K562 (cell line): ENCODE data around the gene PRR14. TPM values are rescaled to one million over a fixed set of nuclear protein-coding genes. Genes with fewer than 3 reads are reported as not detected.

Source experiments
- BHLHE40 ChIP-seq: IDR thresholded peaks from 2 replicates; pipeline ENCODE4 v1.6.1; 2011; ENCODE audit warnings: low read length, improper control_type of control experiment
- CHD2 ChIP-seq: IDR thresholded peaks from 2 replicates; pipeline ENCODE4 v1.6.1; 2011; ENCODE audit warnings: low read depth, low read length
- CREBBP ChIP-seq: IDR thresholded peaks from one replicate; pipeline ENCODE4 v1.6.1; 2012; ENCODE audit warnings: low read depth, mild to moderate bottlenecking, control low read depth, inconsistent platforms, low read length
- ETV5 ChIP-seq: sonication (generic); formaldehyde crosslinking; IDR thresholded peaks from 2 replicates; pipeline ENCODE4 v1.4.0; 2020; ENCODE audit warnings: low read depth, mild to moderate bottlenecking, missing genetic modification reagents
- ETV6 ChIP-seq, 3 experiments: fragments of 150-350 bp in 1 of 3; sonication (generic) in 1 of 3; formaldehyde crosslinking in 1 of 3; IDR thresholded peaks; 2 replicates each; pipeline versions ENCODE4 v1.6.1 to v1.8.0; 2014 to 2022; ENCODE audit warnings: borderline replicate concordance in 2 of 3, low read depth in 2 of 3, antibody characterized with exemption in 1 of 3, low read length in 1 of 3, mild to moderate bottlenecking in 1 of 3, missing genetic modification reagents in 1 of 3
- HBP1 ChIP-seq: fragments of 450-650 bp; formaldehyde crosslinking; IDR thresholded peaks from 2 replicates; pipeline ENCODE4 v1.4.0; 2022; ENCODE audit warnings: missing genetic modification characterization
- L3MBTL2 ChIP-seq: fragments of 450-650 bp; IDR thresholded peaks from 2 replicates; pipeline ENCODE4 v1.6.1; 2016; ENCODE audit warnings: mild to moderate bottlenecking, moderate library complexity
- NONO ChIP-seq, 2 experiments: fragments of 200-400 bp in 1 of 2; fragments of 450-650 bp in 1 of 2; formaldehyde crosslinking in 1 of 2; IDR thresholded peaks; 2 replicates each; pipeline ENCODE4 v1.6.1; 2017; ENCODE audit warnings: low read depth in 2 of 2, mild to moderate bottlenecking in 2 of 2, moderate library complexity in 2 of 2, low read length in 1 of 2
- RB1 ChIP-seq: fragments of 450-650 bp; IDR thresholded peaks from 2 replicates; pipeline ENCODE4 v1.6.1; 2017; ENCODE audit warnings: low read depth, mild to moderate bottlenecking
- SMARCA4 ChIP-seq: fragments of 450-650 bp; IDR thresholded peaks from 2 replicates; pipeline ENCODE4 v1.6.1; 2016
- SOX6 ChIP-seq: fragments of 450-650 bp; IDR thresholded peaks from 2 replicates; pipeline ENCODE4 v1.6.1; 2014; ENCODE audit warnings: mild to moderate bottlenecking
- TCF3 ChIP-seq: sonication (generic); formaldehyde crosslinking; IDR thresholded peaks from 2 replicates; pipeline ENCODE4 v1.4.0; 2020; ENCODE audit warnings: mild to moderate bottlenecking, missing genetic modification reagents
- TRIM24 ChIP-seq, 2 experiments: fragments of 450-650 bp; IDR thresholded peaks; 2 replicates each; pipeline ENCODE4 v1.6.1; 2016
- ZFP36 ChIP-seq: fragments of 150-350 bp; IDR thresholded peaks from 2 replicates; pipeline ENCODE4 v1.6.1; 2018; ENCODE audit warnings: low read length, low read depth; ENCODE audit not compliant: partially characterized antibody
- ZSCAN29 ChIP-seq: fragments of 450-650 bp; IDR thresholded peaks from 2 replicates; pipeline ENCODE4 v1.6.1; 2017
- polyA plus RNA-seq, 8 experiments: library from polyadenylated mRNA; depleted of rRNA in 4 of 8; stranded (reverse) in 5 of 8; unstranded in 3 of 8; fragments of >200 nt; fragmentation: Nextera tagmentation in 2 of 8; fragmentation: Illumina TruSeq in 1 of 8; extraction: Ambion mirVana in 2 of 8; extraction: Trizol in 1 of 8; gene quantifications; 2 replicates each; pipeline versions ENCODE4 v1.2.1 to v1.2.3, GENCODE V29; 2011 to 2014; ENCODE audit warnings: inconsistent platforms in 1 of 8, missing spikeins in 1 of 8
- total RNA-seq, 7 experiments: library from RNA; depleted of rRNA in 6 of 7; stranded (reverse); fragments of >200 nt in 6 of 7; fragmentation: Illumina TruSeq in 2 of 7; extraction: Trizol in 2 of 7; gene quantifications; 2 replicates each; pipeline versions ENCODE4 v1.2.1 to v1.2.3, GENCODE V29; 2011 to 2021; ENCODE audit warnings: low replicate concordance in 1 of 7
- TF ChIP-seq, protein P1 (sequence below), 2 experiments: fragments of 450-650 bp; formaldehyde crosslinking in 1 of 2; IDR thresholded peaks; 2 replicates each; pipeline versions ENCODE4 v1.4.0 to v1.6.1; 2014 to 2020; ENCODE audit warnings: mild to moderate bottlenecking in 2 of 2, borderline replicate concordance in 1 of 2, low read depth in 1 of 2

PRR14 gene
- total and polyA plus RNA-seq, 9 of the 15 experiments (the other 6 are each of a cell fraction or from before 2014, with no cell fraction given) = 2.2 to 63.1 (median 11.5) TPM

DNA sequence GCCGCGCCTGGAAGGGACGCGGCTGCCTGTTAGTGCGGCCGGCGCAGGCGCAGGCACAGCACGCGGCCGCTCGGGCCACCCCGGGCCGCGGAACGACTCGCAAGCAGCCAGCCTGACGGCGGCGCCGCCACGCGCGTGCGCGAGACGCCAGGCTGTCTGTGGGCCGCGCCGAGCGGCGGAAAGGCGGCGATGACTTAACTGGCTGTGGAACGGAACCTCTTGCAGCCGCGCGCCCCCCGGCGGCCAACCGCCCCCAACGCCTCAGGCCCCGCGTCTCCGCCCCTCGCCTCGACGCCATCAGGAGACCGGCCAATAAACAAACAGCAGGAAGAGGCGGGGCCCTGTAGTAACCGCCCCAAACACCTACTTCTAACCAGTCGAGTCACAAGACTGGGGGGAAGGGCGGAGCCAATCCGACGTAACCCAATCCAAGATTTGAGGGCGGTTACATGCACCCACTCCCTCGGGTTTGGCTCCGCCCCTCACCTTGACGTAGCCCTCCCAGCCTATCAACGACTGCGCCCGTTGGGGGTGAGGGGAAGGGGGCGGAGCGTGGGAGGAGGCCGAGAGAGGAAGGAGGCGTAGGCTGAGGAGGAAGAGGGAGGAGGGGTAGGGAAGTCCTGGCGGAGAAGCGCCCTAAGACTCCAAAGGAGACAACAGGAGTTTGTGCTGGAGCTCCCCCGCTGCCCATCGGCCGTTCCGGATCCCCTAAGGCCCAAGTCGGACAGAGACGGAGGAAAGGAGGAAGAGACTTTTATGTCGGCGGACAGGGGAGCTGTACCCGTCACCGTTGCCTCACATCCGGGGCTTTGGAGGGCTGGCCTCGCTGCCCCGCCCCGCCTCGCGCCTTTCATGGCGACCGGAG, 7.3 kb downstream of the PRR14 start, which contains the start of gene FBRS (continued):
- TF ChIP-seq RB1 = peak; percentile 96
- TF ChIP-seq ZSCAN29 = no peak
- TF ChIP-seq ETV6 (IDR thresholded peaks at IDR 0.05; ENCODE audit: borderline replicate concordance in 1 of 2, low read depth in 2 of 2, low read length in 1 of 2) = no peak; a peak in 1 of 4 replicates
- no peak for TF ChIP-seq ETV6 (CRISPR knock-in tag; IDR thresholded peaks at IDR 0.05; ENCODE audit: borderline replicate concordance)
- peak; percentile 61; the same call in 1 of the 2 replicates for TF ChIP-seq SMARCA4
- peak; percentile 91 for TF ChIP-seq L3MBTL2
- peak; percentile 65; the same call in 1 of the 2 replicates for TF ChIP-seq BHLHE40
- TF ChIP-seq SOX6 = peak; percentile 51; the same call in 1 of the 2 replicates
- peak; percentile 65 for TF ChIP-seq ETV5 (CRISPR knock-in tag)
- peak in 1 of 2 experiments; percentile 53; a peak in 2 of 4 replicates for TF ChIP-seq TRIM24 (IDR thresholded peaks at IDR 0.05)
- peak; percentile 66 for TF ChIP-seq ZFP36
- TF ChIP-seq CREBBP = no peak
- TF ChIP-seq, protein P1, sequence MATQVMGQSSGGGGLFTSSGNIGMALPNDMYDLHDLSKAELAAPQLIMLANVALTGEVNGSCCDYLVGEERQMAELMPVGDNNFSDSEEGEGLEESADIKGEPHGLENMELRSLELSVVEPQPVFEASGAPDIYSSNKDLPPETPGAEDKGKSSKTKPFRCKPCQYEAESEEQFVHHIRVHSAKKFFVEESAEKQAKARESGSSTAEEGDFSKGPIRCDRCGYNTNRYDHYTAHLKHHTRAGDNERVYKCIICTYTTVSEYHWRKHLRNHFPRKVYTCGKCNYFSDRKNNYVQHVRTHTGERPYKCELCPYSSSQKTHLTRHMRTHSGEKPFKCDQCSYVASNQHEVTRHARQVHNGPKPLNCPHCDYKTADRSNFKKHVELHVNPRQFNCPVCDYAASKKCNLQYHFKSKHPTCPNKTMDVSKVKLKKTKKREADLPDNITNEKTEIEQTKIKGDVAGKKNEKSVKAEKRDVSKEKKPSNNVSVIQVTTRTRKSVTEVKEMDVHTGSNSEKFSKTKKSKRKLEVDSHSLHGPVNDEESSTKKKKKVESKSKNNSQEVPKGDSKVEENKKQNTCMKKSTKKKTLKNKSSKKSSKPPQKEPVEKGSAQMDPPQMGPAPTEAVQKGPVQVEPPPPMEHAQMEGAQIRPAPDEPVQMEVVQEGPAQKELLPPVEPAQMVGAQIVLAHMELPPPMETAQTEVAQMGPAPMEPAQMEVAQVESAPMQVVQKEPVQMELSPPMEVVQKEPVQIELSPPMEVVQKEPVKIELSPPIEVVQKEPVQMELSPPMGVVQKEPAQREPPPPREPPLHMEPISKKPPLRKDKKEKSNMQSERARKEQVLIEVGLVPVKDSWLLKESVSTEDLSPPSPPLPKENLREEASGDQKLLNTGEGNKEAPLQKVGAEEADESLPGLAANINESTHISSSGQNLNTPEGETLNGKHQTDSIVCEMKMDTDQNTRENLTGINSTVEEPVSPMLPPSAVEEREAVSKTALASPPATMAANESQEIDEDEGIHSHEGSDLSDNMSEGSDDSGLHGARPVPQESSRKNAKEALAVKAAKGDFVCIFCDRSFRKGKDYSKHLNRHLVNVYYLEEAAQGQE (IDR thresholded peaks at IDR 0.05; ENCODE audit: borderline replicate concordance) = peak; percentile 75; the same call in 1 of the 2 replicates
- TF ChIP-seq, protein P1 (CRISPR knock-in tag; IDR thresholded peaks at IDR 0.05; ENCODE audit: low read depth) = peak; percentile 72; the same call in 1 of the 2 replicates
- peak; percentile 46; the same call in 1 of the 2 replicates for TF ChIP-seq HBP1 (CRISPR knock-in tag)
- peak in 1 of 2 experiments; percentile 88; a peak in 2 of 4 replicates for TF ChIP-seq NONO (IDR thresholded peaks at IDR 0.05; ENCODE audit: low read depth in 2 of 2, low read length in 1 of 2)
- 0 out of 2 replicates have a peak, but pooled peaks have one; percentile 7 for TF ChIP-seq TCF3 (CRISPR knock-in tag)
- peak; percentile 29; the same call in 1 of the 2 replicates for TF ChIP-seq CHD2
